Dermis blood vessel endothelial cell (primary cell): ENCODE data around the gene SCG3. TPM values are rescaled to one million over a fixed set of nuclear protein-coding genes. Genes with fewer than 3 reads are reported as not detected.

Source experiments
- DNase-seq: peaks from one replicate; pipeline ENCODE4 v3.0.0; 2010
- total RNA-seq: library from RNA; depleted of rRNA; stranded (reverse); fragments of >200 nt; gene quantifications from 2 replicates; pipeline ENCODE4 v1.2.3, GENCODE V29; 2014

SCG3 gene
- total RNA-seq, 1 donor from 2014 or later, result under 0.01 TPM

- DNase-seq, result no peak
Measured at GRCh38 chr15:51680321-51680720, 982 bp upstream of the SCG3 start.

GRCh38 chr15:51687565-51687964 is 6.3 kb downstream of the SCG3 start:
- DNase-seq, result no peak

DNA sequence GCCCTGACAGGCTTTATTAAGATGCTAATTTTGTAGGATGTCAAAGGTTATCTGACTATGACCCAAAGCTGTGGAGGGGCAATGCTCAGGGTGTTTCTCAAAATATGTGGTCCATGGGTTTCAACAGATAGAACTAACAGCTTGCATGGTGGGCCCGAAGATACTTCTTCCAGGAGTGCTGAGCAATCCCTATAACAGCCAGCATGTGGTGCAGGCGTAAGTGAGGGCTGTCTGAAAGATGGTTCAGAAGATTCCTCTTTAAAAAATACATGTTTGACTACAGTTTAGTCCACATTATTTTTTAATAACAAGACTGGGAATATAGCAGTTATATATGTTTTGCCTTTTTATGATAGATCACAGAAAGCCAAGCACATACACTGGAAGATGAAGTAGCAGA is 7.6 kb downstream of the SCG3 start:
- peak; percentile 10 for DNase-seq

DNA sequence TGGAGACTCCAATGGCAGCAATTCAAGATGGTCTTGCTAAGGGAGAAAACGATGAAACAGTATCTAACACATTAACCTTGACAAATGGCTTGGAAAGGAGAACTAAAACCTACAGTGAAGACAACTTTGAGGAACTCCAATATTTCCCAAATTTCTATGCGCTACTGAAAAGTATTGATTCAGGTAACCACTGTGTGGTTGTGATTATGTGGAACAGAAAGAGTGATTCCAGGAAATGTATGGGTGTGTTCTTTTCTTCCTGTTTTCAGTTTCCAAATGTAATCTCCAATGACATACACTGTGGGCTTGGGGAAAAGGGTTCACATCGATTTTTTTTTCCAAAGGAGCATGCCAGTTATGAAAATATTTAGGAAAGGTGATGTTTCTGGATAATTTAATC is 10.9 kb downstream of the SCG3 start:
- no peak for DNase-seq

DNA sequence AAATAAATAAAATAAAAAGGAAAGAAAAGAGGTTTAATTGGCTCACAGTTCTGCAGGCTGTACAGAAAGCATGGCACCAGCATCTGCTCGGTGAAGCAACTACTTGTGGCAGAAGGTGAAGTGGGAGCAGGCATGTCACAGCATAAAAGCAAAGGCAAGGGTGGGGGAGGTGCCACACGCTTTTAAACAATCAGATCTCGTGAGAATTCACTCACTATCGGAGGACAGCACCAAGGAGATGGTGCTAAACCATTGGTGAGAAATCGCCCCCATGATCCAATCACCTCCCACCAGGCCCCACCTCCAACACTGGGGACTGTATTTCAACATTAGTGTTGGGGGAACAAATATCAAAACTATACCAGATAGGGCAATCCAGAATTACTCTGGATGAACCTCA is 15.3 kb downstream of the SCG3 start:
- no peak for DNase-seq

GRCh38 chr15:51697163-51697562 is 15.9 kb downstream of the SCG3 start:
- DNase-seq, result no peak

DNA sequence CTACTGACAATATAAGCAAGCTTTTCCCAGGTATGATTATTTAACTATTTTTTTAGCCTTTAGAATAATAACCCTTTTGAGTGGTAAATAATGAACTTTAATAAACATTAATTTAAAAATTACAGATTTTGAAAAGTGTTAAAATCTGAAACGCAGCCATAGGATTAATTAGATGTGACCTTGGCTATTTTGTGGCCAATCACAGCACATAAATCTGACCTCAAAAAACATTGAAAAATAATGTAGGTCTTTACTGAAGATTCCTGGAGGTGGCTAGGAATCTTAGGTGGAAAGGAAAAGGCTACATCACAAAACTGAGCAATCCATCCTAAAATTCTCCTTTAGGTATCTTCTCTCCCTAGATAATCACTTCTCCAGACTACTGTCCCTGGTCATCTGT is 18.1 kb downstream of the SCG3 start:
- no peak for DNase-seq

GRCh38 chr15:51702710-51703109 is 21.4 kb downstream of the SCG3 start:
- no peak for DNase-seq

DNA sequence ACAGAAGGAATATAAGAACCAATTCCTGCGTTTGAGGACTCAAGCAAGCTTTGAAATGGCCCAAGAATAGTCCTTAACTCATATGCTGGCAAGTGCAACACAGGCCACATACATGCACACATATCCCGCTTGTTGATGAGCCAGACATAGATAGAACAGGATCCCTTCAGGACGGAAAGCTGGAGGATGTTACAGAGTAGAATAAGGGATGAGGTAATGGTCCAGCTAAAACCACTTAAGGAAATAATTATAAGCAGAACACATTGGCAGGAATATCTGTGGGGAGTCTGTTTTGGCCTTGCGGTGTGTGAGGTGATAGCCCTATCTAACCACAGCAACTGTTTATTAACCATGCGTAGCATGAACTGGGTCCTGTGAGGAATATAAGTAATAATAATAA is 25.0 kb downstream of the SCG3 start:
- DNase-seq, result no peak

DNA sequence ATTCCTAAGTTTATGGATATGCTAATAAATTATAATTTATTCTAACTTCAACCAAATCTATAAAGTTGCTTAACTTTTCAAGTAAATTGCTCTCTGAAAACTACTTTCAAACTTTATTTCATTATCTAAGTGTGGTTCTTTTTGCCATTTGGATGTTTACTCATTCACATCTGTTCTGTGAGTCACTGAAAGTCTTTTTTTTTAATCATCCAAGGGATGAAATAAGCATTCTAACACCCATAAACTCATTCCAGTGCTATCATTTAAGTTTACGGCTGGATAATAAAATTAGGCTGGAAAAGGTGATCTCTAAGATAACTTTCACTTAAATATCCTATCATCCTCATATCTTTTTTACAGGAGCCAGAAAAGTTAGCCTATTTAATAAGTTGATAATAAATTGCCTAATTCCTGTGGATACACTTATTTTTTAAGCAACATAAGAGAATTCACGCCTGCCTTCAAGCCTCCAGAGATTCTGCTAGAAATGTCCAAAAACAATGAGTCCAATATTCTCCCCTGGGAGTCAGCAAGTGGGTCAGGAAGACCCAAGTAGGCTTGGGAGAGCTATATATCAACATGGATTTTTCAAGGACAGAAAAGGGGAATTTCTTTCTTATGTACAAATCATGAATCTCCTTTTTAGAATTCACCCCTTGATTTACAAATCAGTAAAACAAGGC is 25.8 kb downstream of the SCG3 start:
- DNase-seq, result no peak

DNA sequence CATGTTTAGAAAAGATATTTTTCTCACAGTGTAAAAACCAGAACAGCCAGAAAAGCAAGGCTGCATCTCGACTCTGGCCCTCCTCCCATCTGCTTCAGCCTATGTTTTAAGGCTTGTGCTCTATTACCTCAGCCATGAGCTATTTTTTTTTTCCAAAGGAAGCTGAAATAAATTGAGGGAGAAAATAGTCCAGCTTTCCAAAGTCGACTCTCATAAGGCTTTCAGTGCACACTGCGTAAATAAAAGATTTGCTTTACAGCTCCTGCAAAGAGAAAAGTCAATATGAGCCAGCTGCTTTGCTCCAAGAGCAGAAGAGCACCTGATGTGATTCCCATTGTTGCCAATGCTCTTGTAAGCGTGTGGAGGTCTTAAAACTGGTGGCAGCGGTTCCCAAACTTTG is 26.7 kb downstream of the SCG3 start:
- no peak for DNase-seq

- DNase-seq, result no peak
Measured at GRCh38 chr15:51709031-51709430, 27.7 kb downstream of the SCG3 start.

DNA sequence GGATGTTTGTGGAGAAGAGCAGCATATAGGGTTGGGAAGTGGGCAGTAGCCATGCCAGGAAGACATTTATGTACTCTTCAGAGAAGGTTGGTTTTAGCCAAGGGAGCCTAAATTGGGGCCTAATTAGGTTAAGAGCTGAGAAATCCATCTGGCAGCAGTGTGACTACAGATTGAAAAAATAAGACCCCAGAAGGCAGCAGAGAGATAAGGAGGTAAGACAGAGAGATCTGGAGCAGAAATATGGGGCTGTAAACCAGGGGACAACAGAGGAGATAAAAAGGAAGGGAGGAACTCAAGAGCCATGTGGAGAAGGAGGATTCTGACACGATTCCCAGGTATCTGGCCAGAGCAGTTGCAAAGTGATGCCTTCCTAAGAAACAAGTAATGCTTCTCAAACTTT is 32.9 kb downstream of the SCG3 start:
- no peak for DNase-seq

- DNase-seq, result no peak
Measured at GRCh38 chr15:51714911-51715310, 33.6 kb downstream of the SCG3 start.

GRCh38 chr15:51718219-51718618 is 36.9 kb downstream of the SCG3 start:
- no peak for DNase-seq

DNA sequence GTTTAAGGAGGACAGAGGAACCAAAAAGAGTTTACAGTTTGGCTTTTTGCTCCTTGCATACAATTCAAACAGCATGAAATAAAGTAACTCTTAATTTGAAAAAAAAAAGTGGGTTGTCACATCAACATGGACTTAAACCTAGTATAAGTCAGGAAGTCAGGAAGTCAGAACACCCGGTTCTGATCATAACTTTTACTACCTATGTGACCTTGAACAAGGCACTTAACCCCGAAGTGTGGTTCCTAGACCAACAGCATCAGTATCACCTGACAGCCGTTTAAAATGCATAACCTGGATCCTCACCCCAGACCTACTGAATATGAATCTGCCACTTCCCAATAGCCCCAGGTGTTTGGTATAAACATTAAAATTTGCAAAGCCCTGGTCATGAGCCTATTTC is 37.4 kb downstream of the SCG3 start:
- DNase-seq, result no peak

GRCh38 chr15:51720201-51720995 is 39.1 kb downstream of the SCG3 start:
- no peak for DNase-seq

GRCh38 chr15:51721199-51721960 is 40.1 kb downstream of the SCG3 start:
- peak; percentile 86 for DNase-seq

DNA sequence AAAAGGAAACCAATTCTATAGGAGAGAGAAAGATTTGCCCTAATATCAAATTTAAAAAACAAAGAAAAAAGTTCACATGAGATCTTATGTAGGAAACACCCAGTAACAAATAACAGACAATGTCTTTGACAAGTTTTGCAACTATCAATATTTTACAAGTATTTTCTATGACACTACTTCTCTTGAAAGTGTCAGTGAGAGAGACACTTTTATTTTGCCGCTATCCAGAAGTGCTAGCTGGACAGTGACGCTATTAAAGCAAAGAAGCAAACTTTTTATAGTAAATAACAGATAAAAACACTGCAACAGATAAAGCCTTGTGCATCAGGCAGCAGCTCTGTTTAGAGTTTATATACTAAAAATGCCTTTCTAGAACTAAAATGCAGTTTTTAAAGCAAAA is 42.9 kb downstream of the SCG3 start:
- DNase-seq, result no peak

DNA sequence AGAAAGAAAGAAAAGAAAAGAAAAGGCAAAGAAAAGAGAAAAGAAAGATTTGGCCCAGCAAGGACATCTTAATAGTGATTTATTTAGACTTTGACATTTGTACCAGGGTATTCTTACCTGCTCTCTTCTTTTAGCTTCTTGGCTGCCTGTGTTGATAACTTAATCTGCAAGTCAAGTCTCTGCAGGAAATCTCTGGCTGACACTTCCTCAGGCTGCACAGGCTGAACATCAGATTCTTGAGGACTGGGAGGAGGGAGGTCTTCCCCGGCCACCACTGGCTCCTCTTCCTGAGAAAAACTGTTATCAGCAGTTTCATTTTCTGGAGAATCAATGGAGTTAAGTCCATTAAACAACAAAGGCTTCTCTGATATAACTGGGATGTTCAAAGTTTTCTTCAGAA is 43.4 kb downstream of the SCG3 start:
- peak; percentile 49 for DNase-seq

GRCh38 chr15:51726302-51727073 is 45.2 kb downstream of the SCG3 start:
- peak; percentile 64 for DNase-seq

- DNase-seq, result peak; percentile 6
Measured at GRCh38 chr15:51727141-51727897, 46.0 kb downstream of the SCG3 start.
